Loucy (cell line): ENCODE measurements around the gene VPS4B.

ENCODE experiments used
- H2AFZ ChIP-seq: fragments of 200-600 bp; sonication (generic); 2 replicates; pipeline ENCODE4 v1.6.0; 2016; ENCODE audit warnings: antibody characterized with exemption, mild to moderate bottlenecking, low read length, moderate library complexity
- H3F3A ChIP-seq: fragments of 200-600 bp; 2 replicates; pipeline ENCODE4 v1.6.0; 2016; ENCODE audit warnings: antibody characterized with exemption, low read depth, mild to moderate bottlenecking
- H3K27me3 ChIP-seq: fragments of 200-600 bp; sonication (generic); 2 replicates; pipeline ENCODE4 v1.6.1; 2014; ENCODE audit warnings: low read length, mild to moderate bottlenecking; ENCODE audit not compliant: insufficient read depth, poor library complexity, severe bottlenecking
- H3K36me3 ChIP-seq: fragments of 200-600 bp; sonication (generic); 2 replicates; pipeline ENCODE4 v1.6.1; 2016; ENCODE audit warnings: low read length; ENCODE audit not compliant: insufficient read depth
- H3K4me1 ChIP-seq: fragments of 200-600 bp; sonication (generic); 2 replicates; pipeline ENCODE4 v1.5.1; 2014; ENCODE audit warnings: low read length, mild to moderate bottlenecking; ENCODE audit not compliant: insufficient read depth, poor library complexity, severe bottlenecking
- H3K4me2 ChIP-seq: fragments of 200-600 bp; sonication (generic); 2 replicates; pipeline ENCODE4 v1.6.0; 2014; ENCODE audit warnings: antibody characterized with exemption, low read length, low read depth, mild to moderate bottlenecking; ENCODE audit not compliant: poor library complexity, severe bottlenecking
- H3K4me3 ChIP-seq: fragments of 200-600 bp; sonication (generic); 2 replicates; pipeline ENCODE4 v1.5.1; 2014; ENCODE audit warnings: low read length, mild to moderate bottlenecking, mixed read lengths; ENCODE audit not compliant: poor library complexity, severe bottlenecking
- H3K79me2 ChIP-seq: fragments of 200-600 bp; sonication (generic); 2 replicates; pipeline ENCODE4 v1.6.1; 2014; ENCODE audit warnings: low read length; ENCODE audit not compliant: insufficient read depth
- H3K9ac ChIP-seq: fragments of 200-600 bp; sonication (generic); 2 replicates; pipeline ENCODE4 v1.6.0; 2014; ENCODE audit warnings: mild to moderate bottlenecking, low read depth, low read length, moderate library complexity; ENCODE audit not compliant: poor library complexity, severe bottlenecking
- H3K9me2 ChIP-seq: fragments of 200-600 bp; sonication (generic); replicated peaks from 2 replicates; pipeline ENCODE4 v1.6.1; 2016; ENCODE audit warnings: low read depth, low read length, mixed read lengths
- H3K9me3 ChIP-seq: fragments of 200-600 bp; sonication (generic); 2 replicates; pipeline ENCODE4 v1.6.1; 2014; ENCODE audit warnings: mild to moderate bottlenecking, antibody characterized with exemption, low read length, low read depth; ENCODE audit not compliant: insufficient read depth
- H4K20me1 ChIP-seq: fragments of 200-600 bp; sonication (generic); 2 replicates; pipeline ENCODE4 v1.6.0; 2014; ENCODE audit warnings: antibody characterized with exemption, low read length, mild to moderate bottlenecking; ENCODE audit not compliant: insufficient read depth, poor library complexity, severe bottlenecking
- EZH2phosphoT487 ChIP-seq: fragments of 200-600 bp; IDR thresholded peaks from 2 replicates; pipeline ENCODE4 v1.6.1; 2018; ENCODE audit warnings: antibody characterized with exemption, mild to moderate bottlenecking, moderate library complexity, borderline replicate concordance
- TF ChIP-seq, protein P1 (sequence below): fragments of 200-600 bp; sonication (generic); conservative IDR thresholded peaks from 2 replicates; pipeline ENCODE4 v1.5.1; 2014; ENCODE audit warnings: mild to moderate bottlenecking, antibody characterized with exemption, low read length

VPS4B gene

GRCh38 chr18:63405986-63406385, 16.3 kb downstream of the VPS4B start:
- Histone ChIP-seq H3K9me2 (no peaks in the 10 kb centered on the region), H3K4me2 (no peak overlapping the region), H3K79me2 (peaks cover 27% of the 10 kb centered on the region; the same call in 1 of the 2 replicates), H3K4me3 (no peak overlapping the region), H3K36me3 (peaks cover 95% of the 10 kb centered on the region), H3K9me3 (no peaks in the 10 kb centered on the region), H3K27me3 (no peaks in the 10 kb centered on the region), H3F3A (no peaks in the 10 kb centered on the region), H3K4me1 (peaks cover 15% of the 10 kb centered on the region), H3K9ac (no peak overlapping the region), H4K20me1 (peaks cover 15% of the 10 kb centered on the region), H2AFZ (no peak overlapping the region)
- TF ChIP-seq EZH2phosphoT487 = no peak
- TF ChIP-seq, protein P1, sequence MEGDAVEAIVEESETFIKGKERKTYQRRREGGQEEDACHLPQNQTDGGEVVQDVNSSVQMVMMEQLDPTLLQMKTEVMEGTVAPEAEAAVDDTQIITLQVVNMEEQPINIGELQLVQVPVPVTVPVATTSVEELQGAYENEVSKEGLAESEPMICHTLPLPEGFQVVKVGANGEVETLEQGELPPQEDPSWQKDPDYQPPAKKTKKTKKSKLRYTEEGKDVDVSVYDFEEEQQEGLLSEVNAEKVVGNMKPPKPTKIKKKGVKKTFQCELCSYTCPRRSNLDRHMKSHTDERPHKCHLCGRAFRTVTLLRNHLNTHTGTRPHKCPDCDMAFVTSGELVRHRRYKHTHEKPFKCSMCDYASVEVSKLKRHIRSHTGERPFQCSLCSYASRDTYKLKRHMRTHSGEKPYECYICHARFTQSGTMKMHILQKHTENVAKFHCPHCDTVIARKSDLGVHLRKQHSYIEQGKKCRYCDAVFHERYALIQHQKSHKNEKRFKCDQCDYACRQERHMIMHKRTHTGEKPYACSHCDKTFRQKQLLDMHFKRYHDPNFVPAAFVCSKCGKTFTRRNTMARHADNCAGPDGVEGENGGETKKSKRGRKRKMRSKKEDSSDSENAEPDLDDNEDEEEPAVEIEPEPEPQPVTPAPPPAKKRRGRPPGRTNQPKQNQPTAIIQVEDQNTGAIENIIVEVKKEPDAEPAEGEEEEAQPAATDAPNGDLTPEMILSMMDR = no peak

DNA sequence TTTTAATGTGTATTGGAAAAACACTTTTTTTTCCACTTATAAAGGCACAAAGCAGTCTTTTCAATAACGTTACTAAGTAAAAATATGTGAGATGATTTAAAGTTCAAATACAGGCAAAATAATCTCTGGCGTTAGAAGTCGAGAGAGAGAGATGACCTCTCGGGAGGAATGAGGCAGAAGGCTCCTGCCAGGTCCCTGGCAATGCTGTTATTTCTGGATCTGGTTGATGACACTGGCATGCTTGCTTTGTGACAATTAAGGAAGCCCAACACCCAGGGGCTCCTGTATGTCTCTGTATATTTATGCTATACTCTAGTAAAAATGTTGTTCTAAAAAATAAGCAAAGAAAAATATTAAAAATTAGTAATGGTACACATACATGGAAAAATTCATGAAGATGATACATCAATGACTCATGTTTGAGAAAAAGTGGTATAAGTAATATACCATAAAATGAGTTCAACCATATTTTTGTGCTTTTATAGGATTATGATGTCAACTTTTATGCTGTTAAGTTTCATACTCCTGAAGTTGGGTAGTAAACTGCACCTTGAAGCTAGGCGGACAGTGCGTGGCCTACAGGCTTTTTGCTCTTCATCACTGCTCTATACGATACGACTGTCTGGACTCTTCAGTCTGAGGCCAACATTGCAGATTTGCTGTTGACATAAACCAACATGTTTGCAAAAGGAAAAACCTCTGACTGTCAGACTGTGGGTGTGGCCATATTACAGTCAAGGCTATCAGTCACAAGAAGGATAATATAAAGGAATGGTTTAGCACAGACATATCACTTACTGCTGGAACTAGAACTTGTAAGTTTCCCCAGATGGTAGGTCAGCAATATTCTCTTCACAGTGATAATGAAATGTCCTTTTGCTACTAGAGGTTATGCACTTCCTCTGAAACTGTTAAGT, 19.8 kb downstream of the VPS4B start:
- no peaks in the 10 kb centered on the region for H3K27me3 ChIP-seq
- no peaks in the 10 kb centered on the region for H3K9me2 ChIP-seq
- H3K9ac ChIP-seq = no peak overlapping the region
- peaks cover under 1% of the 10 kb centered on the region; the same call in 1 of the 2 replicates for H3K79me2 ChIP-seq
- no peak overlapping the region for H3K4me2 ChIP-seq
- H3K9me3 ChIP-seq = no peaks in the 10 kb centered on the region
- peaks cover 90% of the 10 kb centered on the region for H3K36me3 ChIP-seq
- H2AFZ ChIP-seq = no peak overlapping the region
- H3F3A ChIP-seq = no peaks in the 10 kb centered on the region
- TF ChIP-seq, protein P1 = no peak
- TF ChIP-seq EZH2phosphoT487 = no peak
- peaks cover 3% of the 10 kb centered on the region for H4K20me1 ChIP-seq
- H3K4me3 ChIP-seq = no peak overlapping the region
- no peaks in the 10 kb centered on the region for H3K4me1 ChIP-seq

- Histone ChIP-seq H3K9me2 (no peaks in the 10 kb centered on the region), H2AFZ (no peak overlapping the region), H3K9me3 (no peaks in the 10 kb centered on the region), H3K9ac (no peak overlapping the region), H4K20me1 (no peaks in the 10 kb centered on the region), H3K79me2 (no peaks in the 10 kb centered on the region; the same call in 1 of the 2 replicates), H3K36me3 (peaks cover 91% of the 10 kb centered on the region), H3K4me2 (no peak overlapping the region), H3K27me3 (no peaks in the 10 kb centered on the region), H3K4me3 (no peak overlapping the region), H3K4me1 (no peaks in the 10 kb centered on the region), H3F3A (no peaks in the 10 kb centered on the region)
- no peak for TF ChIP-seq EZH2phosphoT487
- TF ChIP-seq, protein P1 = no peak
Measured at GRCh38 chr18:63399300-63399699, 23.0 kb downstream of the VPS4B start.
